Measurements from ENCODE around the gene PCDHA8. TPM values are rescaled to one million over a fixed set of nuclear protein-coding genes. Genes with fewer than 3 reads are reported as not detected.
"Not testable (repeated sequence)": the region's sequence is repeated elsewhere in the genome, so short reads cannot be mapped to it uniquely, and the experiment has no call there.

Gene PCDHA8
- polyA plus RNA-seq (ENCODE audit: insufficient read length in 10 of 10): under 1 TPM in 6 of 10 donors, not detected in 4; 0.07 to 0.11 (median 0.09) TPM
- long read RNA-seq, donor 1: 0 reads
- long read RNA-seq, donor 2: 0 reads
- long read RNA-seq, donor 3: 0 reads
- long read RNA-seq, donor 4: 0 reads
- long read RNA-seq, donor 5: 0 reads
- long read RNA-seq, donor 6: 0 reads
- long read RNA-seq, donor 7: 0 reads
- long read RNA-seq, donor 8: 0 reads
- long read RNA-seq, donor 9: 0 reads

GRCh38 chr5:140840978-140841962 lies at the start of gene PCDHA8:
Gene PCDHA8 (plus strand): TSS chr5:140841187. CDS start chr5:140841322, 135 bp downstream.
- no peak for DNase-seq

GRCh38 chr5:140794595-140795258 lies 46.3 kb upstream of the PCDHA8 start, which contains the start of gene PCDHA2:
Gene PCDHA2 (plus strand): TSS chr5:140794852.
- no peak for DNase-seq

GRCh38 chr5:140795259-140795641 lies 45.7 kb upstream of the PCDHA8 start:
- DNase-seq: no peak

GRCh38 chr5:140796072-140796717 lies 44.8 kb upstream of the PCDHA8 start:
- not testable (repeated sequence) for DNase-seq

GRCh38 chr5:140796718-140797095 lies 44.3 kb upstream of the PCDHA8 start:
- no peak for DNase-seq

GRCh38 chr5:140800816-140801493 lies 40.0 kb upstream of the PCDHA8 start, which contains the start of gene PCDHA3:
Gene PCDHA3 (plus strand): TSS chr5:140801057.
- no peak for DNase-seq

- no peak for DNase-seq
Measured at GRCh38 chr5:140801494-140801841, 39.5 kb upstream of the PCDHA8 start.

GRCh38 chr5:140802381-140802780 lies 38.6 kb upstream of the PCDHA8 start:
- not testable (repeated sequence) for DNase-seq

GRCh38 chr5:140802781-140803271 lies 38.2 kb upstream of the PCDHA8 start:
- no peak for DNase-seq

GRCh38 chr5:140806834-140807775 lies 33.9 kb upstream of the PCDHA8 start, which contains the start of gene PCDHA4:
Gene PCDHA4 (plus strand): TSS chr5:140807068.
- DNase-seq: no peak

- DNase-seq: not testable (repeated sequence)
Measured at GRCh38 chr5:140808241-140808888, 32.6 kb upstream of the PCDHA8 start.

- DNase-seq: no peak
Measured at GRCh38 chr5:140808889-140809291, 32.1 kb upstream of the PCDHA8 start.

GRCh38 chr5:140821375-140822280 lies 19.4 kb upstream of the PCDHA8 start, which contains the start of gene PCDHA5:
Gene PCDHA5 (plus strand): TSS chr5:140821613.
- no peak for DNase-seq

- DNase-seq: no peak
Measured at GRCh38 chr5:140822281-140822629, 18.7 kb upstream of the PCDHA8 start.

GRCh38 chr5:140822969-140823368 lies 18.0 kb upstream of the PCDHA8 start:
- DNase-seq: not testable (repeated sequence)

- no peak for DNase-seq
Measured at GRCh38 chr5:140823475-140823874, 17.5 kb upstream of the PCDHA8 start.

GRCh38 chr5:140827704-140828361 lies 13.2 kb upstream of the PCDHA8 start, which contains the start of gene PCDHA6:
Gene PCDHA6 (plus strand): TSS chr5:140827960. CDS start chr5:140828092, 132 bp downstream.
- DNase-seq: no peak
